ENCODE measurements around the gene GLDN.

GLDN gene

GRCh38 chr15:51313644-51314280 lies 27.7 kb upstream of the GLDN start:
- Histone ChIP-seq H3K27me3 (ENCODE audit: insufficient read depth, low read length) (no peaks in the 10 kb centered on the region), H3K9ac (ENCODE audit: low read depth, low read length) (no peak overlapping the region), H3K36me3 (ENCODE audit: insufficient read depth, low read depth, low read length) (no peaks in the 10 kb centered on the region), H3K4me1 (ENCODE audit: insufficient read depth, low read length) (no peaks in the 10 kb centered on the region), H3K4me3 (ENCODE audit: low read length) (no peak overlapping the region), H3K27ac (ENCODE audit: low read length) (no peak overlapping the region), H3K9me3 (ENCODE audit: insufficient read depth, low read depth, low read length) (no peaks in the 10 kb centered on the region)

GRCh38 chr15:51314391-51315337 lies 26.8 kb upstream of the GLDN start:
- Histone ChIP-seq H3K36me3 (ENCODE audit: insufficient read depth, low read depth, low read length) (no peaks in the 10 kb centered on the region), H3K27ac (ENCODE audit: low read length) (no peak overlapping the region), H3K9ac (ENCODE audit: low read depth, low read length) (no peak overlapping the region), H3K4me3 (ENCODE audit: low read length) (no peak overlapping the region), H3K4me1 (ENCODE audit: insufficient read depth, low read length) (no peaks in the 10 kb centered on the region), H3K9me3 (ENCODE audit: insufficient read depth, low read depth, low read length) (no peaks in the 10 kb centered on the region), H3K27me3 (ENCODE audit: insufficient read depth, low read length) (no peaks in the 10 kb centered on the region)

GRCh38 chr15:51315726-51316125 lies 25.7 kb upstream of the GLDN start:
- no peaks in the 10 kb centered on the region for H3K27me3 ChIP-seq (ENCODE audit: insufficient read depth, low read length)
- no peak overlapping the region for H3K9ac ChIP-seq (ENCODE audit: low read depth, low read length)
- H3K27ac ChIP-seq (ENCODE audit: low read length) = no peak overlapping the region
- no peak overlapping the region for H3K4me3 ChIP-seq (ENCODE audit: low read length)
- no peaks in the 10 kb centered on the region for H3K4me1 ChIP-seq (ENCODE audit: insufficient read depth, low read length)
- H3K36me3 ChIP-seq (ENCODE audit: insufficient read depth, low read depth, low read length) = no peaks in the 10 kb centered on the region
- no peaks in the 10 kb centered on the region for H3K9me3 ChIP-seq (ENCODE audit: insufficient read depth, low read depth, low read length)

GRCh38 chr15:51316636-51317035 lies 24.8 kb upstream of the GLDN start:
- Histone ChIP-seq H3K27ac (ENCODE audit: low read length) (no peak overlapping the region), H3K4me1 (ENCODE audit: insufficient read depth, low read length) (no peaks in the 10 kb centered on the region), H3K36me3 (ENCODE audit: insufficient read depth, low read depth, low read length) (no peaks in the 10 kb centered on the region), H3K9ac (ENCODE audit: low read depth, low read length) (no peak overlapping the region), H3K9me3 (ENCODE audit: insufficient read depth, low read depth, low read length) (no peaks in the 10 kb centered on the region), H3K4me3 (ENCODE audit: low read length) (no peak overlapping the region), H3K27me3 (ENCODE audit: insufficient read depth, low read length) (no peaks in the 10 kb centered on the region)

GRCh38 chr15:51318382-51319150 lies 22.9 kb upstream of the GLDN start:
- H3K4me1 ChIP-seq (ENCODE audit: insufficient read depth, low read length) = no peaks in the 10 kb centered on the region
- H3K27ac ChIP-seq (ENCODE audit: low read length) = no peak overlapping the region
- no peak overlapping the region for H3K9ac ChIP-seq (ENCODE audit: low read depth, low read length)
- no peak overlapping the region for H3K4me3 ChIP-seq (ENCODE audit: low read length)
- no peaks in the 10 kb centered on the region for H3K36me3 ChIP-seq (ENCODE audit: insufficient read depth, low read depth, low read length)
- H3K27me3 ChIP-seq (ENCODE audit: insufficient read depth, low read length) = no peaks in the 10 kb centered on the region
- H3K9me3 ChIP-seq (ENCODE audit: insufficient read depth, low read depth, low read length) = no peaks in the 10 kb centered on the region

GRCh38 chr15:51319539-51319938 lies 21.9 kb upstream of the GLDN start:
- no peaks in the 10 kb centered on the region for H3K4me1 ChIP-seq (ENCODE audit: insufficient read depth, low read length)
- H3K9me3 ChIP-seq (ENCODE audit: insufficient read depth, low read depth, low read length) = no peaks in the 10 kb centered on the region
- H3K27ac ChIP-seq (ENCODE audit: low read length) = no peak overlapping the region
- no peak overlapping the region for H3K4me3 ChIP-seq (ENCODE audit: low read length)
- H3K36me3 ChIP-seq (ENCODE audit: insufficient read depth, low read depth, low read length) = no peaks in the 10 kb centered on the region
- no peaks in the 10 kb centered on the region for H3K27me3 ChIP-seq (ENCODE audit: insufficient read depth, low read length)
- no peak overlapping the region for H3K9ac ChIP-seq (ENCODE audit: low read depth, low read length)

GRCh38 chr15:51320843-51321242 lies 20.6 kb upstream of the GLDN start:
- no peak overlapping the region for H3K27ac ChIP-seq (ENCODE audit: low read length)
- H3K4me3 ChIP-seq (ENCODE audit: low read length) = no peak overlapping the region
- H3K4me1 ChIP-seq (ENCODE audit: insufficient read depth, low read length) = no peaks in the 10 kb centered on the region
- no peaks in the 10 kb centered on the region for H3K36me3 ChIP-seq (ENCODE audit: insufficient read depth, low read depth, low read length)
- no peaks in the 10 kb centered on the region for H3K27me3 ChIP-seq (ENCODE audit: insufficient read depth, low read length)
- H3K9me3 ChIP-seq (ENCODE audit: insufficient read depth, low read depth, low read length) = no peaks in the 10 kb centered on the region
- no peak overlapping the region for H3K9ac ChIP-seq (ENCODE audit: low read depth, low read length)

- Histone ChIP-seq H3K27ac (ENCODE audit: low read length) (no peak overlapping the region), H3K4me1 (ENCODE audit: insufficient read depth, low read length) (no peaks in the 10 kb centered on the region)
Observed at GRCh38 chr15:51321316-51321715, 20.1 kb upstream of the GLDN start.

GRCh38 chr15:51322621-51323296 lies 18.7 kb upstream of the GLDN start:
- Histone ChIP-seq H3K36me3 (ENCODE audit: insufficient read depth, low read depth, low read length) (no peaks in the 10 kb centered on the region), H3K4me1 (ENCODE audit: insufficient read depth, low read length) (no peaks in the 10 kb centered on the region), H3K9me3 (ENCODE audit: insufficient read depth, low read depth, low read length) (no peaks in the 10 kb centered on the region), H3K4me3 (ENCODE audit: low read length) (no peak overlapping the region), H3K27ac (ENCODE audit: low read length) (no peak overlapping the region), H3K27me3 (ENCODE audit: insufficient read depth, low read length) (no peaks in the 10 kb centered on the region), H3K9ac (ENCODE audit: low read depth, low read length) (no peak overlapping the region)

More at GRCh38 chr15:51321316-51321715, 20.1 kb upstream of the GLDN start:
- no peaks in the 10 kb centered on the region for H3K9me3 ChIP-seq (ENCODE audit: insufficient read depth, low read depth, low read length)
- H3K4me3 ChIP-seq (ENCODE audit: low read length) = no peak overlapping the region
- H3K36me3 ChIP-seq (ENCODE audit: insufficient read depth, low read depth, low read length) = no peaks in the 10 kb centered on the region
- H3K27me3 ChIP-seq (ENCODE audit: insufficient read depth, low read length) = no peaks in the 10 kb centered on the region
- no peak overlapping the region for H3K9ac ChIP-seq (ENCODE audit: low read depth, low read length)

- Histone ChIP-seq H3K9ac (ENCODE audit: low read depth, low read length) (no peak overlapping the region), H3K4me3 (ENCODE audit: low read length) (no peak overlapping the region), H3K36me3 (ENCODE audit: insufficient read depth, low read depth, low read length) (no peaks in the 10 kb centered on the region), H3K9me3 (ENCODE audit: insufficient read depth, low read depth, low read length) (no peaks in the 10 kb centered on the region), H3K27me3 (ENCODE audit: insufficient read depth, low read length) (no peaks in the 10 kb centered on the region), H3K4me1 (ENCODE audit: insufficient read depth, low read length) (no peaks in the 10 kb centered on the region), H3K27ac (ENCODE audit: low read length) (no peak overlapping the region)
Observed at GRCh38 chr15:51323749-51324148, 17.7 kb upstream of the GLDN start.

- H3K4me1 ChIP-seq (ENCODE audit: insufficient read depth, low read length) = no peaks in the 10 kb centered on the region
- H3K27ac ChIP-seq (ENCODE audit: low read length) = no peak overlapping the region
- H3K9ac ChIP-seq (ENCODE audit: low read depth, low read length) = no peak overlapping the region
- no peaks in the 10 kb centered on the region for H3K27me3 ChIP-seq (ENCODE audit: insufficient read depth, low read length)
- H3K36me3 ChIP-seq (ENCODE audit: insufficient read depth, low read depth, low read length) = no peaks in the 10 kb centered on the region
- no peak overlapping the region for H3K4me3 ChIP-seq (ENCODE audit: low read length)
- H3K9me3 ChIP-seq (ENCODE audit: insufficient read depth, low read depth, low read length) = no peaks in the 10 kb centered on the region
Observed at GRCh38 chr15:51325167-51325566, 16.3 kb upstream of the GLDN start.
